ENCODE measurements around the gene FOXB2.

DNA sequence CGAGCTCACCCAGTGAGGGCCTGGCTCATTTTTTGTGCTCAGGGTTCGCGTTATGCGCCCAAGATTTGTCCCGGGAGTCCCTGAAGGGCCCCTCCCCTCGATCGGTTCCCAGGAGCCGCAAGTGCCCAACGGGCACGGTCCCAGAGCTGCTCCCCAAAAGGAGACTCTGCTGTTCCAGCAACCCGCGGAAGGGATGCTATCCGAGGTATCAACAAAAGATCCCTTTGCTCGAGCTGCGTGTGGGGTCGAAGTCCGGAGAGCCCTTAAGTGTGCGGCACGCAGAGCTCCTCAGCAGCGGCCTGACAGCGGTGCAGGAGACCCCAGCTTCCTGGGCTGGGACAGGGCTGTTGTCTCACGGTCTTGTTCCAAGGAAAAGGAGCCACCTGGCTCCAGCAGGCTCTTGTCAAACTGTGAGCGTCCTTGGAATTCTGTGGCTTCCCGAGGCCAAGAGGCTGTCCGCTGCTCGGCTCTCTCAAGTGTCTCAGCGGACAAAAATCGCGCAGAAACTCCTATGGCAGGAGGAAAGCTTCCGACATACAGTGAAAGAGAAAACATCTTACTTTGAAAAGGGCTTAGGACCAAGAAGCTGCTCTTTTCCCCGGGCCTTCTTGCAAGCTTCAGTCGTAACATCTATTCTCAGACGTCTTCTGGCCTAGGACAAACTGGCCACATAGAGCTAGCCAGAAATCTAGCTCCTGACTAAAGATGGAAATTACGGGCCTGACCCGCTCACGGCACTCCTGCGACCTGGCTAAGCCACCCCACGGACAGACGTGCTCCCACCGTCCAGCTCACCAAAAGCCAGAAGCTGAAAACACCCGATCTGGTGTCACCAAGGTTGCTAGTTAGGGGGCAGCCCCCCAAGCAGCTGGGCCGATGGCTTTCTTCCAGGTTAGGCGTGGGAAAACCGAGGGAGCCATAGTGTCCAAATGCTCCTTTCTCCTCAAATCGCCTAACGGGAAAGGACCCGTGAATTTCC is 2.6 kb upstream of the FOXB2 start:
- TF ChIP-seq, protein P1, sequence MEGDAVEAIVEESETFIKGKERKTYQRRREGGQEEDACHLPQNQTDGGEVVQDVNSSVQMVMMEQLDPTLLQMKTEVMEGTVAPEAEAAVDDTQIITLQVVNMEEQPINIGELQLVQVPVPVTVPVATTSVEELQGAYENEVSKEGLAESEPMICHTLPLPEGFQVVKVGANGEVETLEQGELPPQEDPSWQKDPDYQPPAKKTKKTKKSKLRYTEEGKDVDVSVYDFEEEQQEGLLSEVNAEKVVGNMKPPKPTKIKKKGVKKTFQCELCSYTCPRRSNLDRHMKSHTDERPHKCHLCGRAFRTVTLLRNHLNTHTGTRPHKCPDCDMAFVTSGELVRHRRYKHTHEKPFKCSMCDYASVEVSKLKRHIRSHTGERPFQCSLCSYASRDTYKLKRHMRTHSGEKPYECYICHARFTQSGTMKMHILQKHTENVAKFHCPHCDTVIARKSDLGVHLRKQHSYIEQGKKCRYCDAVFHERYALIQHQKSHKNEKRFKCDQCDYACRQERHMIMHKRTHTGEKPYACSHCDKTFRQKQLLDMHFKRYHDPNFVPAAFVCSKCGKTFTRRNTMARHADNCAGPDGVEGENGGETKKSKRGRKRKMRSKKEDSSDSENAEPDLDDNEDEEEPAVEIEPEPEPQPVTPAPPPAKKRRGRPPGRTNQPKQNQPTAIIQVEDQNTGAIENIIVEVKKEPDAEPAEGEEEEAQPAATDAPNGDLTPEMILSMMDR (IDR thresholded peaks at IDR 0.05), result no peak
- TF ChIP-seq POLR2AphosphoS5 (IDR thresholded peaks at IDR 0.05), result no peak
- TF ChIP-seq POLR2A (IDR thresholded peaks at IDR 0.05), result no peak
